Astrocyte of the cerebellum (primary cell): ENCODE data around the gene UBTF.

Source experiments
- DNase-seq: peaks from one replicate; pipeline ENCODE4 v3.0.0-alpha.2; 2011; ENCODE audit warnings: low read depth
- H3K4me3 ChIP-seq: 2 replicates; pipeline ENCODE4 v1.5.1; 2011; ENCODE audit warnings: mild to moderate bottlenecking, low read depth, low read length, moderate library complexity
- in situ Hi-C: cut with HindIII; loops from 2 replicates; pipeline ENCODE4 v1.10.0; 2017; ENCODE audit warnings: low sequenced_read_pairs
- TF ChIP-seq, protein P1 (sequence below): IDR thresholded peaks from 2 replicates; pipeline ENCODE4 v1.5.1; 2012; ENCODE audit warnings: low read length, low read depth, moderate library complexity, mild to moderate bottlenecking; ENCODE audit errors: missing control alignments

The UBTF gene

DNA sequence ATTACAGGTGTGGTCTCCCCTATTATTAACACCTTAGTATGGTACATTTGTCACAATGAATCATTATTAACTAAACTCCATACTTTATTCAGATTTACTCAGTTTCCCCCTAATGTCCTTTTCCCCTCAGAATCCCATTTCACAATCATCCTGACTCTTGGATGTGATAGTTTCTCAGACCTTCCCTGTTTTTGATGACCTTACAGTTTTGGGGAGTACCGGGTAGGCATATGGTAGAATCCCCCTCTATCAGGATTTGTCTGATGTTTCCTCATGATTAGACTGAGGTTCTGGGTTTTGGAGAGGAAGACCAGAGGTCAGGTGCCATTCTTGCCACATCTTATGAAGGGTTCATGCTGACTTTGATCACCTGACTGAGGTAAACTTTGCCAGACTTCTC lies 55.0 kb downstream of the UBTF start:
- TF ChIP-seq, protein P1, sequence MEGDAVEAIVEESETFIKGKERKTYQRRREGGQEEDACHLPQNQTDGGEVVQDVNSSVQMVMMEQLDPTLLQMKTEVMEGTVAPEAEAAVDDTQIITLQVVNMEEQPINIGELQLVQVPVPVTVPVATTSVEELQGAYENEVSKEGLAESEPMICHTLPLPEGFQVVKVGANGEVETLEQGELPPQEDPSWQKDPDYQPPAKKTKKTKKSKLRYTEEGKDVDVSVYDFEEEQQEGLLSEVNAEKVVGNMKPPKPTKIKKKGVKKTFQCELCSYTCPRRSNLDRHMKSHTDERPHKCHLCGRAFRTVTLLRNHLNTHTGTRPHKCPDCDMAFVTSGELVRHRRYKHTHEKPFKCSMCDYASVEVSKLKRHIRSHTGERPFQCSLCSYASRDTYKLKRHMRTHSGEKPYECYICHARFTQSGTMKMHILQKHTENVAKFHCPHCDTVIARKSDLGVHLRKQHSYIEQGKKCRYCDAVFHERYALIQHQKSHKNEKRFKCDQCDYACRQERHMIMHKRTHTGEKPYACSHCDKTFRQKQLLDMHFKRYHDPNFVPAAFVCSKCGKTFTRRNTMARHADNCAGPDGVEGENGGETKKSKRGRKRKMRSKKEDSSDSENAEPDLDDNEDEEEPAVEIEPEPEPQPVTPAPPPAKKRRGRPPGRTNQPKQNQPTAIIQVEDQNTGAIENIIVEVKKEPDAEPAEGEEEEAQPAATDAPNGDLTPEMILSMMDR = no peak
- in situ Hi-C loops = no loop called here
- H3K4me3 ChIP-seq = no peak overlapping the region
- no peak for DNase-seq

DNA sequence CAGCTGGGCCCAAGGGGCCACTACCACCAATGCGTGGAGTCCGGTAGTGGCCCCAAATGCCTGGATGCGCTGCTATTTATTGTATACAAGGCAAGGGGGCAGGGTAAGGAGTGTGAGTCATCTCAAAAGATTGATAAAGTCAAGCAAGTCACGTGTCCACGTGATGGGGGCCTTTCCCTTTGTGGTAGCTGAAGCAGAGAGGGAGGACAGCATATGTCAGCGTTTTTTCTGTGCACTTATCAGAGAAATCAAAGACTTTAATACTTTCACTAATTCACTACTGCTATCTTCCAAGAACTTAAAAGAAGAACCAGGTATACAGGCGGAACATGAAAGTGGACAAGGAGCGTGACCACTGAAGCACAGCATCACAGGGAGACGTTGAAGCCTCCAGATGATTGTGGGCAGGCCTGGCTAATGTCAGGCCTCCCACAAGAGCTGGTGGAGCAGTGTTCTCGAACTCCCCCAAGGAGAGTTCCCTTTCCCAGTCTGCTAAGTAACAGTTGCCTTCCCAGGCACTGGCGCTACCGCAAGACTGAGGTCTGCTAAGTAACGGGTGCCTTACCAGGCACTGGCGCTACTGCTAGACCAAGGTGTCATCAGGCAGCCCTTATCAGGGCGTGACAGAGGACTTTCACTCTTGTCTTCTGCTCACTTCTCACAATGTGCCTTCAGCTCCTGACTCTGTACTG lies 59.8 kb downstream of the UBTF start:
- DNase-seq = no peak
- in situ Hi-C loops = no loop called here
- no peak overlapping the region for H3K4me3 ChIP-seq
- TF ChIP-seq, protein P1 = no peak

DNA sequence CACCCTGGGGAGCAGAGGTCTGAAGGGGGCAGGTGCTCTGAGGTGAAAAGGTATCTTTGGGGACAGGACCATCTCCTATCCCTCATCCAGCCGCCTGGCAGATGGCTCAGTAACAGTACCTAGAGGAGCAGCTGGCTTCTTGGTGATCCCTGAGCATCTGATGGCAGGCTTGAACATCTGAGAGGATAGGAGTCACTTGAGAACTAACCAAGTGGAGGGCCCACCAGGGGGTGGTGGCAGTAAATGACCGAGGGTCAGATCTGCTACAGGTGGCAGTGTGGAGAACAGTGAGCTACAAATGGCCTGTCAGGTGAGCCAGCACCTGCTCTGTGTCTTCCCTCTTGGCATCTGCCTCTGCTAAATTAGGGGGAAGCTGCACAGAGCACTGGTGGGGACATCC lies 64.0 kb downstream of the UBTF start:
- TF ChIP-seq, protein P1 = no peak
- no peak for DNase-seq
- in situ Hi-C loops = no loop called here
- H3K4me3 ChIP-seq = no peak overlapping the region
